HPDE6-E6E7 (cell line): ENCODE results near the gene STX17.
"Not testable (repeated sequence)": the region's sequence is repeated elsewhere in the genome, so short reads cannot be mapped to it uniquely, and the experiment has no call there.

Experiments
- DNase-seq: peaks from one replicate; pipeline ENCODE4 v3.0.0; 2011; ENCODE audit warnings: missing footprints; ENCODE audit errors: extremely low spot score

Gene STX17

GRCh38 chr9:99967457-99967856 lies 61.0 kb downstream of the STX17 start:
- DNase-seq = no peak

GRCh38 chr9:99970481-99970880 lies 64.0 kb downstream of the STX17 start:
- no peak for DNase-seq

- no peak for DNase-seq
These were observed 65.0 kb downstream of the STX17 start for GRCh38 chr9:99971410-99971809.

GRCh38 chr9:99973455-99973854 lies 67.0 kb downstream of the STX17 start:
- DNase-seq = no peak

- no peak for DNase-seq
These were observed 70.8 kb downstream of the STX17 start for GRCh38 chr9:99977033-99977792.

- DNase-seq = no peak
These were observed 71.8 kb downstream of the STX17 start for GRCh38 chr9:99978221-99978620.

- DNase-seq = no peak
These were observed 74.1 kb downstream of the STX17 start for GRCh38 chr9:99980598-99980997.

- no peak for DNase-seq
These were observed 80.2 kb downstream of the STX17 start for GRCh38 chr9:99986642-99987041.

GRCh38 chr9:99990508-99990907 lies 84.1 kb downstream of the STX17 start:
- DNase-seq = not testable (repeated sequence)

GRCh38 chr9:99998266-99998665 lies 91.8 kb downstream of the STX17 start:
- DNase-seq = no peak

GRCh38 chr9:99998866-99999265 lies 92.4 kb downstream of the STX17 start:
- no peak for DNase-seq

- no peak for DNase-seq
These were observed 93.3 kb downstream of the STX17 start for GRCh38 chr9:99999797-100000196.

GRCh38 chr9:100011062-100011681 lies 104.7 kb downstream of the STX17 start:
- DNase-seq = no peak

- DNase-seq = no peak
These were observed 105.8 kb downstream of the STX17 start for GRCh38 chr9:100012279-100012678.

- DNase-seq = no peak
These were observed 107.1 kb downstream of the STX17 start for GRCh38 chr9:100013573-100013972.

GRCh38 chr9:100014846-100015245 lies 108.4 kb downstream of the STX17 start:
- no peak for DNase-seq

- no peak for DNase-seq
These were observed 113.1 kb downstream of the STX17 start for GRCh38 chr9:100019541-100019940.
